Stimulated activated CD8-positive, alpha-beta memory T cell treated with anti-CD3 and anti-CD28 coated beads, Interleukin-12 subunit alpha, Interleukin-12 subunit beta, amount 100 ng/mL, for 1 hour (primary cell): ENCODE data around the gene TACO1.

Source experiments
- DNase-seq: peaks from one replicate; pipeline ENCODE4 v3.0.0-alpha.2; 2020; ENCODE audit warnings: low read depth

TACO1 gene

GRCh38 chr17:63600569-63601438 is at the start of gene TACO1:
TACO1 (plus strand) TSS chr17:63600895; CDS start chr17:63601084, 189 bp downstream.
- DNase-seq, result peak; percentile 65

DNA sequence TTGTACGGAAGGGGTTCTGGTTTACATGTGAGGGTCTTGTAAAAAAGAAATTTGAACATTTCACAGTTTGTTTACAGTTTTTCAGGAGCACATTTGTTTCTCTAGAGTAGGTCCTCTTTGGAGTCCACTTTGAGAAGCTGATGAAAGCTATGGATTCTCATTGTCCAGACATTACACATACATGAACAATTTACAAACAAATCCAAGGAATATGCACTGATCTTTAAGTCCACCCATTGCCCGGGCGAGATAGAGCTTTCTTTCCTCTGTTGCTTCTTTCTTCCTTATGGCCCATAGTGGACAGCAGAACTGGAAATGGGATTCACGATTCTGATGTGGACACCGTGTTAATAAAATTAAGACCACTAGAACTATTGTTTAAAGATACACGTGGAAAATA is 48.5 kb upstream of the TACO1 start:
- DNase-seq, result no peak

DNA sequence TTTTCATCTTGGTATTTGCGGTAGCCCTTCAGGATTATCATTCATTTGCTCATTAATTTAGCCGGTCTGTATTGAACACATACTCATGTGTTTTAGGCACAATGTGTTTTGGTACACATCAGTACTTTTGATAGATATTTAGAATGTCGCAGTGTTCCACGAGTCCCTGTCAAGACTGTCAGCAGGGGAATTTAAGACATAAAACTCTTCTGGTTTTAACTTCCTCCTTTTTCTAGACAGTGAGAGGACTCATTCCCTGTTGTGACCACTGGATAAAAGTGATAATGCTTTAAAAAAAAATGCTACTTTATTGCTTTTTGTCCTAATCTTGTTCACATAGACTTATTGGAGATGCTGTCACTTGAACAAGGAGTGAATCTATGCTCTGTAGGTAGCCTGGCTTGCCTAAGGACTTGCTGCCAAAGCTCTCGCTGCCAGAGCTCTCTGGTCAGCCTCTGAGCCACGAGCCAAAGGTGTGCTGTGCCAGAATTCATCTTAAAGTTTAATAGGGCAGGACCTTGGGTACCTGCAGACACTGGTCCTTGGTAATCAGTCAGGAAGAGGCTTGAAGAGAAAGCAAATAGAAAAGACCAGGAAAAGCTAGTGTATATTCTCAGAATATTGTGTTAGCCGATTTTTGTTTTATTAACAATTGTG is 45.1 kb upstream of the TACO1 start:
- no peak for DNase-seq

DNA sequence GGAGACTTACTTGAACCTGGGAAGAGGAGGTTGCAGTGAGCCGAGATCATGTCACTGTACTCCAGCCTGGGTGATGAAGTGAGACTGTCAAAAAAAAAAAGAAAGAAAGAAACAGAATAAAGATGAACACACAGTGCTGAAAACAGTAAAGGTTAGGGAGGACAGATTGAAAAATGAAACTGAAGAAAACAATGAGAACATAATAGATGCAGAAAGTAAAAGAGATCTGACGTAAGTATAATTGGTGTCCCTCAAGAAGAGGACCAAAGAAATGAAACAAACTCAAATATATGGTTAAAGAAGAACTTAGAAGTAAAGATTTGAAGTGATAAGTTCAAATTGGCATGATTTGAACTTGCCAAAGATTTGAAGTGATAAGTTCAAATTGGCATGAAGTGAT is 43.3 kb upstream of the TACO1 start:
- no peak for DNase-seq

DNA sequence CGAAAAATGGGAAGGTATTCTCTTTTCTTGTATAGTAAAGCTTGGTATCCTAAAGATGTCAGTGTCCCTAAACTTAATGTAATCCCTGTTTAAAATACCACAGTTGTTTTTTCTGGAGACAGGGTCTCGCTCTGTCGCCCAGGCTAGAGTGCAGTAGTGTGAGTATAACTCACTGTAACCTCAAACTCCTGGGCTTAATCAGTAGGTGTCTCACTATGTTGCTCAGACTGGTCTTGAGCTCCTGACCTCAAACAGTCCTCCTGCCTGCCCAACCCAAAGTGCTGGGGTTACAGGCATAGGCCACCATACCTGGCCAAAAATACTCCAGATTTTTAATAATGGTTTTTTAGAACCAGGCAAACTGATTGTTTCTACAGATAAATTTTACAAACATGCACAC is 42.3 kb upstream of the TACO1 start:
- no peak for DNase-seq

DNA sequence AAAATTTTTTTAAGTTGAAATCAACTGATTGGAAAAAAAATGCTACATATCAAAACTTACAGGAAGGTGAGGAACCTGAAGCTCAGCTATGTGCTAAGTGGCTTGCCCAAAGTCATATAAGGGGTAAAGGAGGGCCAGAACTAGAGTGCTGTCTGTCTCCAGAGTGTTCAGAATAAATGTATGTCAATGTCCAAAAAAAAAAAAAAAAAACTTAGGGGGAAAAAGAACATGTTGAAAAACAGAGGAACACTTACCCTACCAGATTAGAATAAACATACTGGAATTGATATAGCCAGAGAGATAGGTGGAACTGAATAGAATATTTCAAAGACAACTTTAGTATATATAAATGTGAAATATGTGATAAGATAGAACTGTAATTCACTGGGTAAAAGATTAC is 38.9 kb upstream of the TACO1 start:
- no peak for DNase-seq

DNA sequence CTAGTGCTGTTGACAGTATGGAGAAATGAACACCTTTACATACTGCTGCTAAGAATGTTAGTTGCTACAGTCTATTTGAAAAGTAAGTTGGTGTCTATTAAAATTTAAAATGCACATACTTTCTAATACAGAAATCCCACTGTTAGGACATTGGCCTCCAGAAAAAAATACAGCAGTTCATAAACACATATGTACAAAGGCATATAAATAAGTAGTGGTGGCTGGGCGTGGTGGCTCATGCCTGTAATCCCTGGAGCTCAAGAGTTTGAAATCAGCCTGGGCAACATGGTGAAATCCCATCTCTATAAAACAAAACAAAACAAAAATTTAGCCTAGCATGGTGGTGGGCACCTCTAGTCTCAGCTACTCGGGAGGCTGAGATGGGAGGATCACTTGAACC is 37.4 kb upstream of the TACO1 start:
- no peak for DNase-seq

- DNase-seq, result no peak
Observed at GRCh38 chr17:63564562-63564961, 36.1 kb upstream of the TACO1 start.

GRCh38 chr17:63567229-63567628 is 33.5 kb upstream of the TACO1 start:
- no peak for DNase-seq

DNA sequence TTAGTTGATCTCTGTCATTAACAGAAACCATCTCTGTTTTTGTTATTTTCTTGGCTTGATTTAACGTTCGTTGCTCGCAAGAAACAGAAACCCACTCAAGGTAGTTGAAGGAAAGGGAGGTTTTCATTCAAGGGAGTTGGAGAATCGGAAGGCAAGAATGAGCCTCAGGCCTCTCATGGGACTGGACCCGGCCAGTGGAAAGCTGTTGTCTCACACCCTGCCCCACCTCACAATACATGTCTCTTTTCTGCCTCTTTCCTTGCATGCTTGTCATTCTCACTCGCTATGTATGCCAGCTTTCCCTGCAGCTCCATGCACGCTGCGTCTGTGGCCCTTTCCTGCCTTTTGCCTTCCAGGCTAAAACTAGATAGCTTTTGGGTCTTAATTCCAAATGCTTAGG is 32.1 kb upstream of the TACO1 start:
- no peak for DNase-seq

GRCh38 chr17:63571632-63572310 is 28.9 kb upstream of the TACO1 start:
- no peak for DNase-seq

DNA sequence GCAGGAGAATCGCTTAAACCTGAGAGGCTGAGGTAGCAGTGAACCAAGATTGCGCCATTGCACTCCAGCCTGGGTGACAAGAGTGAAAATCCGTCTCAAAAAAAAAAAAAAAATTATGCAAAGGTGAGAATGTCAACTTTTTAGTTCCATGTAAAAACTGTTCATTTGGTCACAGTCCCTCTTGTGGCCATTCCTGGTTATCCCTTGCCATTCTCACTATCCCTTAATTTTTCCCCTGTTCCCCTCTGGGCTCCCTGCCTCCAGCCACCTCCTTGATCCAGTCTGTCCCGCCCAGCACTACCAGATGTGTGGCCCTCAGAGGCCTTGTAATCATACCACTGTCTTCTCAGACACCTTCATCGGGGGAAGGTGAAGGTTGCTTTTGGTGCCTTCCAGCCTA is 27.1 kb upstream of the TACO1 start:
- DNase-seq, result no peak

GRCh38 chr17:63578027-63578768 is 22.5 kb upstream of the TACO1 start:
- DNase-seq, result no peak

- no peak for DNase-seq
Observed at GRCh38 chr17:63578769-63579111, 22.0 kb upstream of the TACO1 start.

GRCh38 chr17:63579633-63580032 is 21.1 kb upstream of the TACO1 start:
- no peak for DNase-seq

- no peak for DNase-seq
Observed at GRCh38 chr17:63587770-63588169, 12.9 kb upstream of the TACO1 start.

DNA sequence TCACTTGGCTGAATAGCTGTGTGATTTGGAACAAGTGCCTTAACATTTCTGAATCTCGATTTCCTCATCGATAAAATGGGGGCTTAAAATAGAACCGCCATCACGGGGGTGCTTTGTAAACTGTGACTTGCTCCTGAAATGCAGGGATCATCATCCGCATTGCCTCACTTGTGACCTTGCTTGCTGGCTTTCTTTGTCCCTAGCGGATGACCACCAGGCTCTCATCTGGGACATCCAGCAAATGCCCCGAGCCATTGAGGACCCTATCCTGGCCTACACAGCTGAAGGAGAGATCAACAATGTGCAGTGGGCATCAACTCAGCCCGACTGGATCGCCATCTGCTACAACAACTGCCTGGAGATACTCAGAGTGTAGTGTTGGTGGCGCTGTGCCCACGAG is 11.9 kb upstream of the TACO1 start:
- DNase-seq, result no peak

- no peak for DNase-seq
Observed at GRCh38 chr17:63589646-63590045, 11.0 kb upstream of the TACO1 start.

DNA sequence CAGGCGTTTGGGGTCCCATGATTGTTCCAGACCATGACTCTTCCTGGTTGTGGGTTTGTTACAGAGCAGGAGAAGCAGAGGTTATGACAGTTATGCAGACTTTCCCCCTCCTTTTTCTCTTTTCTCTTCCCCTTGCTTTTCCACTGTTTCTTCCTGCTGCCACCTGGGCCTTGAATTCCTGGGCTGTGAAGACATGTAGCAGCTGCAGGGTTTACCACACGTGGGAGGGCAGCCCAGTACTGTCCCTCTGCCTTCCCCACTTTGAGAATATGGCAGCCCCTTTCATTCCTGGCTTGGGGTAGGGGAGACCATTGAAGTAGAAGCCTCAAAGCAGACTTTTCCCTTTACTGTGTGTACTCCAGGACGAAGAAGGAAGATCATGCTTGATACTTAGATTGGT is 7.9 kb upstream of the TACO1 start:
- no peak for DNase-seq

DNA sequence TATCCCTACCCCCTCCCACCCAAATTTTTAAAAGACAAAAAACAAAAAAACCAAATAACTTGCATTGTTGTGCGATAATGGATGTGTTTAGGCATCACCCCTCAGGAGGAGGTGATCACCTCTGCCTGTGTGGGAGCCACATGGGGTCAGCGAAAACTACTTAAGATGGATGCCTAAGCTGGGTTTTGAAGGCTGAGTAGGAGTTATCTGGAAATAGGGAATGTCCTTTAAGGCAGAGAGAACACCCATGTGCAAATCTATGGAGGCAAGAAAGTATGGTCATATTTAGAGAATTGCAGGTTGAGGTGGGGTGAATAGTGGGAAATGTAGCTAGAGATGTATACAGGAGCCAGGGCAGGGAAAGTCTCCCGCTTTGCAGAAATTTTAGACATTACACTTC is 5.6 kb upstream of the TACO1 start:
- no peak for DNase-seq

- DNase-seq, result no peak
Observed at GRCh38 chr17:63596856-63597586, 3.7 kb upstream of the TACO1 start.

- no peak for DNase-seq
Observed at GRCh38 chr17:63598281-63598680, 2.4 kb upstream of the TACO1 start.
